AG09309 (cell line): ENCODE results near the gene PKDCC.

Experiments
- DNase-seq: peaks from one replicate; pipeline ENCODE4 v3.0.0-alpha.2; 2010; ENCODE audit warnings: low read depth
- H3K4me3 ChIP-seq: 2 replicates; pipeline ENCODE4 v1.5.1; 2011; ENCODE audit warnings: mild to moderate bottlenecking, low read depth, low read length, moderate library complexity; ENCODE audit not compliant: control insufficient read depth
- TF ChIP-seq, protein P1 (sequence below): IDR thresholded peaks from 2 replicates; pipeline ENCODE4 v1.5.1; 2011; ENCODE audit warnings: mild to moderate bottlenecking, low read depth, low read length, inconsistent platforms; ENCODE audit not compliant: insufficient read depth, control insufficient read depth; ENCODE audit errors: missing control alignments

Gene PKDCC

DNA sequence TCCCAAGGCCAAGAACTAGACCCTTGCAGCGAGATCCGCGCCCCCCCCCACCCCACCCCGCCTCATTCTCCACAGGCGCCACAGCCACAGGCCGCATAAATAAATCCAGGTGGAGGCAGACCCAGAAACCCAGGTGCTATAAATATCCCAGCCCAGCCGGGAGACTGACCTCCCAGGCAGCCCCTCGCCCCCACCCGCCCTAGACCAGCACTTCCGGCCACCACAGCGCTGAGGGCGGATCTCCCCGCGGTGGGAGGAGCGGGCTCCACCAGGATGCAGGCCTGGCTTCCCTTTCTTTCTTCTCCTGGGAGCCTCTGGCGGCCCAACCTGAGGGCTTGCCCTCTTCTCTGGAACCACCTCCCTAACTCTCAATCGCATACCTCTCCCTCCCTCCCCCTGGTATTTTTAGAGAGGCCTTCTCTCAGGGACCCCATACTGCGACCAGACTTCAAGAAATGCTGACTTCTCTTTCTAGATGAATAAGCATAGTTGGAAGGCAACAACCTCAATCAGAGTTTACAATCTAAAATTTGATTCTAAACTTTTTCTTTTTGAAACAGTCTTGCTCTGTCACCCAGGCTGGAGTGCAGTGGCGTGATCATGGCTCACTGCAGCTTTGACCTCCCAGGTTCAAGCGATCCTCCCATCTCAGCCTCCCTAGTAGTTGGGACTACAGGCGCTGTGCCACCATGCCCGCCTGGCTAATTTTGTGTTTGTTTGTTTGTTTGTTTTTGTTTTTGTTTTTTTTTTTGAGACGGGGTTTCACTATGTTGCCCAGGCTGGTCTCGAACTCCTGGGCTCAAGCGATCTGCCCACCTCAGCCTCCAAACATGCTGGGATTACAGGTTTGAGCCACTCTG, 55.0 kb downstream of the PKDCC start:
- no peak for DNase-seq
- TF ChIP-seq, protein P1, sequence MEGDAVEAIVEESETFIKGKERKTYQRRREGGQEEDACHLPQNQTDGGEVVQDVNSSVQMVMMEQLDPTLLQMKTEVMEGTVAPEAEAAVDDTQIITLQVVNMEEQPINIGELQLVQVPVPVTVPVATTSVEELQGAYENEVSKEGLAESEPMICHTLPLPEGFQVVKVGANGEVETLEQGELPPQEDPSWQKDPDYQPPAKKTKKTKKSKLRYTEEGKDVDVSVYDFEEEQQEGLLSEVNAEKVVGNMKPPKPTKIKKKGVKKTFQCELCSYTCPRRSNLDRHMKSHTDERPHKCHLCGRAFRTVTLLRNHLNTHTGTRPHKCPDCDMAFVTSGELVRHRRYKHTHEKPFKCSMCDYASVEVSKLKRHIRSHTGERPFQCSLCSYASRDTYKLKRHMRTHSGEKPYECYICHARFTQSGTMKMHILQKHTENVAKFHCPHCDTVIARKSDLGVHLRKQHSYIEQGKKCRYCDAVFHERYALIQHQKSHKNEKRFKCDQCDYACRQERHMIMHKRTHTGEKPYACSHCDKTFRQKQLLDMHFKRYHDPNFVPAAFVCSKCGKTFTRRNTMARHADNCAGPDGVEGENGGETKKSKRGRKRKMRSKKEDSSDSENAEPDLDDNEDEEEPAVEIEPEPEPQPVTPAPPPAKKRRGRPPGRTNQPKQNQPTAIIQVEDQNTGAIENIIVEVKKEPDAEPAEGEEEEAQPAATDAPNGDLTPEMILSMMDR, result no peak
- H3K4me3 ChIP-seq, result no peak overlapping the region

DNA sequence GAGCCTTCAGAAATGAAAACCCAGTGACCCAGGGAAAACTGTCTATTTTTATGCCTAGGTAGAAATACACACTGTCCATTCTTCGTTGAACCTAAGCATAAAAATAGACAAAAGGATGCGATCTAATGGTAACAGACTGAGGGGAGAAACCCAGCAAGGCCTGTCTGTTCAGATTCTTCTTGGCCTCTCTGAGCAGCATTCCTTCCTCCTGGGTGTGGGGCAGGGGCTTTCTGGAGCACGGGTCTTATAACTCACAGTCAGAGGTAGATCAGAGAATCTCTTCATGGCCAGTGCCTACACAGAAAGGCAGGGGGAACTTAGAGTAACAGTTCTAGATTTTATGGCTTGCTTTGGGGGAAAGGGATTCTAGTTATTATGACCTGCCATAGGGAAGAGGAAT, 56.0 kb downstream of the PKDCC start:
- H3K4me3 ChIP-seq, result no peak overlapping the region
- TF ChIP-seq, protein P1, result no peak
- no peak for DNase-seq

DNA sequence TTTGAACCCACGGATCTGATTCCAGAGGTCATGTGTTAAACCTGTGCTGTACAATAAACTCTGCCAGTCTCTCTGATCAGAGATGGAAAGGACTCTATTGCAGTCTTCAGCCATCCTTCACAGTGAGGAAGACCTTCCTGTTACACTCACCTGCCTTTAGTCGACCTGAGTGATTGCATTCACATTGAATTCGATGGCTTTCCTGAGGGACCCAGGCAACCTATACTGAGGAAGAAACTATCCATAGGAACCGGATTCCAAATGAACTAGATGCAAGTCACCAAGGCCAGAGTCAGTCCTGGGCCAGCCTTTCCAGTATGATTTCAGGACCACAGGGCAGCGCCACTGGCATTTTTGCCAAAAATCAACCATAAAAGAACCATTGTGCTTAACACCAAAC, 56.8 kb downstream of the PKDCC start:
- TF ChIP-seq, protein P1, result no peak
- no peak for DNase-seq
- no peak overlapping the region for H3K4me3 ChIP-seq

DNA sequence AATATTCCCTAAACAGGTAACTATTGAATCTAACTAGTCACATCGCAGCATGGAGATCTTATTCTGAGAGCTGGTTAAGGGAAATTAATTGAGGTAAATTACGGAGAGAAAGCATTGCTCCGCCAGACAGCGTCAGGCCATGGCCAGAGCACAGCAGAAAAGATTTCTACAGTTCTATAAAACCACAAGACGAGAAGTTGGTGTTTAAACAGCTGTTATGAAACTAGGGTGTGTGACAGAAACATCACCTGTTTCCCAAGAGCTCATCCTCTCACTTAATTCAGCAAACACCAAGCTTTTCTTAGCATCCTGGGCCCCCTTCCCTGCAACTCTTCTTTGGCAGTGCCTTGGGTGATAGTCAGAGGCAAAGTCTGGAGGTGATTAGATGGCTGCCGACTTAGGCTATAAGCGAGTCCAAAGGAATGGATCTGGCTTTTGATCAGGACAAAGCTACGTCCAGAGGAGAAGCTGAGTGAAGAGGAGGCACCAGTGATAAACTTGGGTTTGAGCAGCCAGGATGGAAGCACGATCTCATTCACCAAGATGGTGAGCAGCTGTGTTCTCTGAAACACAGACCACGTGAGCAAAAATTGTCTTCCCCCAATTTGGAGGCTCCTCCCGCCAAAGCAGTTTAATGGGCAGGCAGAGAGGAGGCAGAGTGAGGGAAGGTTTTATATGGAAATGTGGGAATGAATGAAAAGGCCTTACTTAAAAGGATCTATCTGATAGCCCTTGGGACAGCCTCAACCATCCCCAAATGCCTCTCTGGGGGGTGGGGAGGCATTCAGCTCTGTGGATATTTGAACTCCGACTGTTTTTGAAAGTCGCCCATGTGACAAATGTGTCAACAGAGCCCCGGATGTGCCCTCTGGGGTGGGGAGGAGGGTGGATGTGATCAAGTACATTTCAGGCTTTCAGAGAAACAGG, 57.8 kb downstream of the PKDCC start:
- TF ChIP-seq, protein P1, result no peak
- no peak overlapping the region for H3K4me3 ChIP-seq
- DNase-seq, result no peak

DNA sequence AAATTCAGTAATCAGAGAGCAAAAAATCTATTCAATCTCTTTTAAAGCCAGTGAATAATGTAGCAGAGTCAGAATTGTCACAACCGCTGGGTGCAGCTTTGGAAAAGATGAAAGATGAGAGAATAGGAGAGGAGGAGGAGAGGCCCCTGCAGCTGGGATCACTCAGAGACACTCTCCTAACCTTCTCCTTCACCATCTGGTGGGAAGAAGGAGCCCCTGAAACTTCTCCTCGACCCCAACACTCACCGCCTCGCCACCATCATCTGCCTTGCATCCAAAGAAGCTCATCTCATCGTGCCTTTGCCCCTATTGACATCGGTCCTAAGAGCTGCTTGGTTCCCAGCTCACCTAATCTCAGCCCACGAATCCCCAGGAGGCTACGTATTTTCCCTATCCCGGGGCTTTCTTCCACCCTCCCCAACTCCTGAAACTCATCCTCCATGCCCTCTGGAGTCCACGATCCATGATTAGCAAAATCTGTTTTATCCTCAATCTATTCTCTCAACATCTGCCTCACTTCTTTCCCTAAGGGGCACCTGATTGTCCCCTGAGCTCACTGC, 58.5 kb downstream of the PKDCC start:
- TF ChIP-seq, protein P1, result no peak
- H3K4me3 ChIP-seq, result no peak overlapping the region

DNA sequence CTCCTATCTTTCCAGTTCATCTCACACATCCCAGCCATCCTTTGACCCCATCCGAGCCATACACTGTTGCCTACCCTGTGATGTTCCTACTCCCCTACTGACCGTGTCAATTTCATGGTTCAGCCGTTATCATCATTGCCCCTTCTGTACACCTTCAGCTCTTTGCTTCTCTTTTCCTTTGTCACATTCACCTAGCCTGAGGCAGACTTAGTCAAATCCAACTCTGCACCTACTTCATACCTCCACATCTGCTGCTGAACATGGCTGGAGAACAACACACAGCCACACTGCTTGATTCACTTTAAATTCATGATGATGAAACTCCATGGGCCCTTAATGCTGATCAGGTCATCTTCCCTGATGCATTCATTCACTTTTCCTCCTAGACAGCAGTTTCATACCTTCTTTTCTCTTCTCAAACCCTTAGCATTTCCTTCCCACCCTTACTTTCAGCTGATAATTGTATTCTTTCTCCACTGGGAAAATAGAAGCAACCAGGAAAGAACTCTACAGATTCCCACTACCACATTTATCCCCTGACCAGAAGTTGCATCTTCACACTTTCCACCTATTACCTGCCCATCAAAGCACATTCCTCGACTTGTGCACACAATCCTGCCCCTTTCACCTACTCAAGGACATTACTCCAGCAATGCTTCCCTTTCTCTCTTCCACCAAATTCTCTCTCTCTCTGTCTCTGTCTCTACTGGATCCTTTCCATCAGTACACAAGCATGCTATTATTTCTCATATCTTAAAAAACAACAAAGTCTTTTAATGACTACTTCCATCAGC, 59.6 kb downstream of the PKDCC start:
- H3K4me3 ChIP-seq, result no peak overlapping the region
- no peak for DNase-seq
- TF ChIP-seq, protein P1, result no peak

More for the DNA sequence above, 58.5 kb downstream of the PKDCC start:
- DNase-seq, result no peak
